Measurements from ENCODE around the gene SUMO4.

The SUMO4 gene

GRCh38 chr6:149392093-149392492 lies 8.0 kb upstream of the SUMO4 start:
- no peak for DNase-seq

DNA sequence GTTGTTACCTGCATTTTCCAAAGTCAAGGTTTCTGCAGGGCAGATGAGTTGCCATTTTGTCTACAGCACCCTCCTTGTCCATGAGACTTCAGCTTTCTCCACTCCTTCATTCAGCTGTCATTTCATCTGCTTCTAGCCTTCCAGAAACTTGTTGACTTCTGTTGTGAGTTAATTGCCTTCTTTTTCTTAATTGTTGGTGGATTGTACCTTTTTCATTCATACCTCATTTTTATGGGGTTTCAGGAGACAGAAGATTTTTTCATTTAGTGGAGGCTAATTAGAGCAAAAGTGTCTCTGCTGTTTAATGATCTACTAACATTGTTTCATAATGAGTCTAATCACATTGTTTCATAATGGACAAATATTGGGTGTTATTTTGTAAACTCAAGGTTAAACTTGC lies 7.5 kb upstream of the SUMO4 start:
- no peak for DNase-seq

DNA sequence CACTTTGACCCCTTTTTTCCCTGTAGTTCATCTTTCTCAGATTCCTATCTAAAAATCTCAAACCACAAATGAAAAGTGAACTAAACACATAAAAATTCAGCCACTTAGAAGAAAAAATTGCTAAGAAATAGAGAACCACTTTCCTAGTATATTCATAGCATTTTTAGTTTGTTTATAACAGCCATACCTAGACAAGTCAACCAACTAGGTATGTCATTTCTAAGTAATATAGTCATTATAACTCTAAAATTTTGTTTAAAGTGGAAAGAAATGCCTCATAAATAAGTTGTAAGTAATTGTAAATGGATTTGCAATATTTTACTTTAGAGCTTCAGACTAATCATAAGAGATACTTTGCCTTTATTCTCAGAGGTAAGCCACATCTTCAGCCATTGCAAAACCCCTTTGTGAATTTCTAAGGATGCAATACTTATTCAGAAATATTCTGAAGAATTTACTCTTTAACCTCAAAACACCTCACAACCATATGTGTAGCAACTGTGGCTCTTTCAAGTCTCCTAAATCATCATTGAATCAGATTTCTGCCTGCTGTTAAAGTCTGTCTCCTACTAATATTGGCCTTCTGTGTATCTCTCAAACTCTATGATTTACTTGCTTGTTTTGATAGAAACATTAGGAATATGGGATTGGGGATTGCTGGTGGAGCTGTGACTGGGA lies 6.9 kb upstream of the SUMO4 start:
- DNase-seq: peak; percentile 38

GRCh38 chr6:149395185-149395584 lies 4.9 kb upstream of the SUMO4 start:
- DNase-seq: no peak

DNA sequence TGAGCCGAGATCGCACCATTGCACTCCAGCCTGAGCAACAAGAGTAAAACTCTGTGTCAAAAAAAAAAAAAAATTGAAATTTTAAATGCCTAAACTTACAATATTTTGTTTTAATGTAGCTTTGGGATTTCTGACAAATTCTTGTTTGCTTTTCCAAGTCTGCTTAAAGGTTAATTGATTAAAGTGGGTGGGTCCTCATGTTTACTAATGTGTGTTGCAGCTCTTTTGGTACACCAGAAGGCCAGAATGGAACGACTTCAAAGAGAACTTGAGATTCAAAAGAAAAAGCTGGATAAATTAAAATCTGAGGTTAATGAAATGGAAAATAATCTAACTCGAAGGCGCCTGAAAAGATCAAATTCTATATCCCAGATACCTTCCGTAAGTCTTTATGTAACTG lies 2.7 kb upstream of the SUMO4 start:
- no peak for DNase-seq

GRCh38 chr6:149403534-149403933 lies 3.5 kb downstream of the SUMO4 start:
- DNase-seq: no peak

DNA sequence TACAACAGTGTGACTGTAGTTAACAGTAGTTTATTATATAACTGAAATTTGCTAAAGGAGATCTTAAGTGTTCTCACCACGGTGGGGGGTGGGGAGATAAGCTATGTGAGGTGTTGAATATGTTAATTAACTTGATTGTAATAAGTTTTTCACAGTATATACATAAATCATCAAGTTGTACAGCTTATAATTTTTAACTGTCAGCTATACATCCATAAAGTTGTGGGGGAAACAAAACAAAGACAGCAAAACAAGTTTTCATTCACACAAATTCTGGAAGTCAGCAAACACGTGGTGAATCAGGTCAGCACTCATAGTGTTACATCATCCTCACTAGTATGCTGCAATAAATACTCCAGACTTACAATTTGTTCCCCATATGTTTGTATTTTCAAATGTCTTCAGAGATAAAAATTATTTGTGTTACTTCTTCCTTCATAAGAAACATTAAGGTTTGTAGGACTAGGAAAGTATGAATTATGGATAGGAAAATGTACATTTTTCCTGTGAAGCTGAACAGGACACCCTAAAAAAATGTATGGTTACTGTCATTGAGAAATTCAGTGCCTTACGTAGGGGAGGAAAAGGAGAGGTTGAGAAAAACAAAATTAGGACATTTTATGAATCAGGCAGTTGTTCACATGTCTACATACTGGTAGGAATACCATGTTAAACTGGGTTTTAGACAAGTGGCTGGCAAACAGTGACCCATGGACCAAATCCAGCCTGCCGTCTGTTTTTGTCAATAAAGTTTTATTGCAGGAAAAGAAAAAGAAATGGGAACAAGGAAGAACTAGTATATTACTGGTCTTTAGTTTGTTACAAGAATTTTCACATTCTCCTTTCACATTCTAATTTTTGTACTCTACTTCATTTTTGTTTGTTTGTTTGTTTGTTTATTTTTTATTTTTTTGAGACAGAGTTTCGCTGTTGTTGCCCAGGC lies 6.0 kb downstream of the SUMO4 start:
- peak; percentile 51 for DNase-seq

- no peak for DNase-seq
Observed at GRCh38 chr6:149409617-149410016, 9.6 kb downstream of the SUMO4 start.

- no peak for DNase-seq
Observed at GRCh38 chr6:149410557-149410956, 10.5 kb downstream of the SUMO4 start.

DNA sequence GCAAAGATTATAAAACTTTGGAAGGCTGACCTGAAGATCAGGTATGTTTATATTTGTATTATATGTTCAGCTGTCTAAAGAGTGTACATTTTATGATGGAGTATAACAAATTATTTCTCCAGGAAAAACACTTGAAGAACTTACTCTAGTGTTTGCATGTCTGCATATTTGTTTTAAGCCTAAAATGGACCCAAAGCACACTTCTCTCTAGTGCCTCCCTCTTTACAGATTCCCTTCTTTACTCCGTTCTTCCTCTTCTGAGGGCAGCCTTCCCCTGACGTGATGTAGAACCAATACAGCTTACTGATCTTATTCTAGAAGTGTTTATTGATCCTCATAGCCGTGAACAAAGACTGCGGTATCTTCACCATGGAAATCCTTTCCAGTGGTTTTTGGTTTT lies 13.9 kb downstream of the SUMO4 start:
- DNase-seq: no peak

- DNase-seq: no peak
Observed at GRCh38 chr6:149414821-149415220, 14.8 kb downstream of the SUMO4 start.

GRCh38 chr6:149419696-149420404 lies 19.8 kb downstream of the SUMO4 start:
- no peak for DNase-seq

GRCh38 chr6:149421132-149421531 lies 21.1 kb downstream of the SUMO4 start:
- DNase-seq: no peak

- no peak for DNase-seq
Observed at GRCh38 chr6:149422581-149422980, 22.5 kb downstream of the SUMO4 start.

DNA sequence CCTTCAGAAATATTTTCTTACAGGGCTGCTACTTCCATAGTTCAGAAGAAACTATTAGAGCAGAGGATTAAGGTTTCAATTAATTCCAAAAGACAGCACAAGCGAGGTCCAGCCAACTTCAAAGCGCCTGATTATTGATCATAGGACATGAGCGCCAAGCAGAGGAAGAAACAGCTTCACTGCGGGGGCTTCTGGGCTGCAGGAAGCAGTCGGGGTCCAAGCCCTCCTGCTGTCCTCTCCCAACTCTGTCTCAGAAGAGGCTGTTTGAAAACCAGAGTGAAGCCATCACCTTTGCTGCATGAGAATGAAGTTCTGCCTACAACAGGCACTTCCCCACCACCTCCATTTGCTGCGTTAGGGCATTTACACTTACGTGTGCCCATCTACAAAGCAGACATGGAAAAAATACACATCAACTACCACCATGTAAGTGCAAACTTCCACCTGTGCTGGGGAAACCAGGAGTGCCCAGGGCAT lies 23.9 kb downstream of the SUMO4 start:
- DNase-seq: no peak

GRCh38 chr6:149425224-149425623 lies 25.2 kb downstream of the SUMO4 start:
- DNase-seq: no peak

- no peak for DNase-seq
Observed at GRCh38 chr6:149425754-149426153, 25.7 kb downstream of the SUMO4 start.

DNA sequence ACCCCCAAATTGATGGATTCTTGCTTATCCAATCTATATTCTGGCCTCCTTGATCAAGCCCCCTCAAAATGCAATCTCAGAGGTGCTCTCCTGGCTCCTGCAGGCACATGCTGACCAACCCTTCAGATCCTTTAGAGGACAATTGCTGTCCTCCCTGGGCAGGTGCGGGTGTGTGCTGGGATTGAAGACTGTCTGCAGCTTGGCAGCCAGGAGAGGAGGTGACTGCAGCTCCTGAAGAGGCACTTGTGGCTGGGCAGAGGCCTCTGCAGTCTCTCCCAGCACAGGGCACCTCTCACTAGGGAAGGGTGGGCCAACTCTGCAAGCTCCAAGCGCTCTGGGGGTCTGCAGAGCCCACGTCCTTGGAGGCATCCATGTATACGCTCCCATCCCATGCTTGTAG lies 28.5 kb downstream of the SUMO4 start:
- DNase-seq: no peak

GRCh38 chr6:149429427-149430360 lies 29.6 kb downstream of the SUMO4 start:
- DNase-seq: no peak

- peak; percentile 72 for DNase-seq
Observed at GRCh38 chr6:149431905-149432775, 32.1 kb downstream of the SUMO4 start.

DNA sequence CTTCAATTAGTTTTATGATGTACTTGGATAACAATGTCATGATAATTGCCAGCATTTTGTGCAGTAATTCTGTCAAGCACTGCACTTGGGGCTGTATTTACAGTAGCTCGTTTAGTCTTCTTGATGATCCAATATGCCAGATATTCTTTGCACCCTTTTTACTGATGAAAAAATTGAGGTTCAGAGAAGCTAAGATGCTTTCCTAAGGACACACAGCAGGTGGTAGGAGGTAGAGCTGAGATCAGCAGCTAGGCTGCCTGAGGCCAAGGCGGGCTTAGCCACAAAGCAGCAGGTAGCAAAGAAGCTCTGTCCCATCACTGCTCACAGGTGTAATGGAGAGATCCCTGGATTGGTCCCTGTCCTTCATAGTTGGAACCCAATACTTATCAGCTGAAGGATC lies 33.3 kb downstream of the SUMO4 start:
- DNase-seq: no peak
